GM21367 (cell line): ENCODE measurements around the gene DDX18.
A peak's percentile ranks its signal among the peaks of the same experiment; 100 is the strongest.

Experiments used
- ATAC-seq: cut with Tn5 transposase; IDR thresholded peaks from one replicate; pipeline ENCODE4 v1.9.1; 2021; ENCODE audit not compliant: unreplicated experiment

DDX18 gene

DNA sequence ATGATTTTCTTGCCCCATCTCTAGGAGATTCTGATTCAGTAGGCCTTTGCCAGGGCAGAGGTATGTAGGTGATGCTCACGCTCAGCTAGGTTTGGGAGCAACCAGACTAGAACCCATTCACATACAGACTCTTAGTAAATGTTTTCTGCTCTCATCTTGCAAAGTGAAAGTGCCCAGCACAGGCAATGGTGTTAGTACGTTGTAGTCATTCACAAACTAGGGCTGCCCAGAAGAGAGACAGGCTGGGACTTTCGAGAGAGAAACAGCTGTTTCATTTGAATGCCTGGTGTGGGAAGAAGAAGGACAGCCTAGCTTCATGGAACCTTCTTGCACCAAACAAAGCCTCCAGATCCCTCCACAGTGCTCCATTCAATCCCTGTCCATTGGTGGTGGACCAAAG lies 19.4 kb downstream of the DDX18 start:
- no peak for ATAC-seq

GRCh38 chr2:117834992-117835391 lies 20.5 kb downstream of the DDX18 start:
- no peak for ATAC-seq

DNA sequence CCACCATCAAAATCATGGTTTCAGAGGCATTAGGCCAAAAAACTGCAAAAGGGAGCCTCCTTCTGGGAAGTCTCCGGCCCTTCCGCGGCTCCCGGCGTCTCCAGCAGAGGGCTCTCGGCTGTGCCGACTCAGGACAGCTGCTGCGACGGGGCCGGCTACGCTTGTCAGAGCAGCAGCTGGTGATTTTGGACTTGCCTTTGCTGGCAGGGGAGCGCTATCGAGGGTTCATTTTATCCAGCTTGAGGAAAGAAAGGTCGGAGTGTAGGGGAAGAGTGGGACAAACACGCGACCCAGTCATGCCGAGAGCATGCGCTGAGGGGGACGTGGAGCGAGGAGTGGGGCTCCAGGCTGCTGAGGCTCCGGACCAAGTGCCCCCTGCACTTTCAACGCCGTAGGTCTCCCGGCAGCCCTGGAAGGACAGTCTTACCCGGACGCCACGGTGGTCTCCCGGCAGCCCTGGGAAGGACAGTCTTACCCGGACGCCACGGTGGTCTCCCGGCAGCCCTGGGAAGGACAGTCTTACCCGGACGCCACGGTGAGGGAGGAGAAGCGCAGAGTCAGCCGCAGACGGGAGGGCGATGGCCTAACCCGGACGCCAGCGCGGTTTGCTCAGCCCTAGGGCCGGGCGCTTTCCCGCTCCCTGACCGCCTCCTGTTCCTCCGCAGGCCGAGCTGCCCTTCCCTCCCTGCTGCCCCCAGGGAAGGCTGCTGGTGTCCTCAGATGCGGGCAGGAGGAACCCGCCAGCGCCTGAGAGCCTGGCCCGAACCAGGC lies 21.7 kb downstream of the DDX18 start:
- peak; percentile 79 for ATAC-seq

- ATAC-seq: no peak
Measured at GRCh38 chr2:117845304-117845703, 30.8 kb downstream of the DDX18 start.

DNA sequence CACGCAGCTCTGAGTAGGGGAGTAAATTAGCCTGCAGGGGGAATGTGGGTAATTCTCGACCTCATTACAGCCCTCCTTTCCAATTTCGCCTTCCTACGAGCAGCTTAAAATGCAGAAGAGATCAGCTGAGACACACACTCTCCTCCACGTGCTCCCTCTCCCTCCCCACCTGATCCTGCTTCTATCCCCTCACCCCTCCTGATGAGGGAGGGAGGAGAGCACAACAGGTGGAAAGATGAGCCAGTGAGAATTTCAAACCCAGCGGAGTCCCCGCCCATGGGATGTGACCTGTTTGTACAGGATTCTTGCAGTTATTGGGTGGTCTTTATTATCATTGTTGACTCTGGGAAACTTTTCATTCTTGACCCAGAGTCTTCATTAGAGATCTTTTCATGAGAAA lies 35.5 kb downstream of the DDX18 start:
- ATAC-seq: no peak

GRCh38 chr2:117850461-117850860 lies 36.0 kb downstream of the DDX18 start:
- ATAC-seq: no peak

- no peak for ATAC-seq
Measured at GRCh38 chr2:117851969-117852368, 37.5 kb downstream of the DDX18 start.

GRCh38 chr2:117853316-117853715 lies 38.8 kb downstream of the DDX18 start:
- ATAC-seq: no peak

DNA sequence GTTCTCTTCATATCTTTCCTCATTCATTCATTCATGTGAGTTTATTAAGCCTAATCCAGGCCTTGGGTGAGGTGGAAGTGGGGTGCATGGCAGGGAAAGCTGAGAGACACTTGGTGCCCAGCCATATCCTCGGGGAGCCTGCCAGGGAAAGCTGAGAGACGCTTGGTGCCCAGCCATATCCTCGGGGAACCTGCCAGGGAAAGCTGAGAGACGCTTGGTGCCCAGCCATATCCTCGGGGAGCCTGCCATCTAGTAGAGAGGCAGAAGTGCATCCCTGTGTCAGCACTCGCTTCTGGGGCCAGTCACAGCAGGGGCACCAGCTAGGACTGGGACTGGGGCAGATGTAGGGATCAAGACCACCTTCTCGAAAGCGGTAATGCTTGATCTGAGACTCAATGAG lies 39.4 kb downstream of the DDX18 start:
- ATAC-seq: no peak

GRCh38 chr2:117854610-117855009 lies 40.1 kb downstream of the DDX18 start:
- no peak for ATAC-seq

DNA sequence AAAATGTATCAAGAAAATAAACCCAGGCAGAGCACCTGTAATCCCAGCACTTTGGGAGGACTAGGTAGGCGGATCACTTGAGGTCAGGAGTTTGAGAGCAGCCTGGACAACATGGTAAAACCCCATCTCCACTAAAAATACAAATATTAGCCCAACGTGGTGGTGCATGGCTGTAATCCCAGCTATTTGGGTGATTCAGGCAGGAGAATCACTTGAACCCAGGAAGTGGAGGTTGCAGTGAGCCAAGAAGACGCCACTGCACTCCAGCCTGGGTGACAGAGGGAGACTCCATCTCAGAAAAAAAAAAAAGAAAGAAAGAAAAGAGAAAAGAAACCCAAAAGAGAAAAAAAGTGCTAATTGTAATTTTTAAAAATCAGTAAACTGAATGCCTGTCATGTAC lies 41.4 kb downstream of the DDX18 start:
- no peak for ATAC-seq

DNA sequence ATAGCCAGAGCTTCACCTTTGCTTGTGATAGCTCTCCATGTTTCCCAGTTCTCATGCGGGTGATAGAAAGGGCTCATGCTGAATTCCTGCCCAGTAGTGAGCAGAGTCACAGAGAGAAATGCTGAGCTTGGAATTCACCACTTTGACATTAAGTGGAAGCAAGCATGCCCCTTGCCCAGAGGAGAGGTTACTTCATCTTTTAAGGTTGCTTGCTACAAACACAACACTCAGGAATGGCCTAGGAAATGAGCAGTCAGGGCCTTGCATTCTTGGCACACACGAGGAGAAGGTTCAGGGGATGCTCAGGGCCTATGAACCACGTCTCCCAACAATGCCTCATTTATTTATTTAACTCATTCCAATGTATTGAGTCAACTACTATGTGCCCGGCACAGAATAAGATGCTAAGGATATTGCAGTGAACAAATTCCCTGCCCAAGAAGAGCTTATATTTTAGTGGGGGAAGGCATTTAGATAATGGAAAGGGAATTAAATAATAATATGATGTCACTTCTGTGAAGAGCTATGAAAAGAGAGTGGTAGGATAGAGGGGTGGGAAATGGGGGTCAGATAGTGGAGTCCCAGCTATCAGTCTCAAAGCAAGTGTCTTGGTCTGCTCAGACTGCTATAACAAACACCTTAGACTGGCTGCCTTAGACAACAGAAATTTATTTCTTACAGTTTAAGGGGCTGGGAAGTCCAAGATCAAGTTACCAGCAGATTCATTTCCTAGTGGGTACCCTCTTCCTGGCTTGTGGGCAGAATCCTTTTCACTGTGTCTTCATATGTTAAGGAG lies 42.1 kb downstream of the DDX18 start:
- no peak for ATAC-seq

GRCh38 chr2:117858336-117858735 lies 43.8 kb downstream of the DDX18 start:
- no peak for ATAC-seq

GRCh38 chr2:117858892-117859531 lies 44.5 kb downstream of the DDX18 start:
- ATAC-seq: no peak

DNA sequence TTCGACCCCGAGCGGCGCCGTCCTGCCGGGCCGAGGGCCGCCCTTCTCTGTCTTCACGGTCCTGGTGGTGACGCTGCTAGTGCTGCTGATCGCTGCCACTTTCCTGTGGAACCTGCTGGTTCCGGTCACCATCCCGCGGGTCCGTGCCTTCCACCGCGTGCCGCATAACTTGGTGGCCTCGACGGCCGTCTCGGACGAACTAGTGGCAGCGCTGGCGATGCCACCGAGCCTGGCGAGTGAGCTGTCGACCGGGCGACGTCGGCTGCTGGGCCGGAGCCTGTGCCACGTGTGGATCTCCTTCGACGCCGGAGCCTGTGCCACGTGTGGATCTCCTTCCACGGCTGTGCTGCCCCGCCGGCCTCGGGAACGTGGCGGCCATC lies 45.0 kb downstream of the DDX18 start:
- no peak for ATAC-seq

DNA sequence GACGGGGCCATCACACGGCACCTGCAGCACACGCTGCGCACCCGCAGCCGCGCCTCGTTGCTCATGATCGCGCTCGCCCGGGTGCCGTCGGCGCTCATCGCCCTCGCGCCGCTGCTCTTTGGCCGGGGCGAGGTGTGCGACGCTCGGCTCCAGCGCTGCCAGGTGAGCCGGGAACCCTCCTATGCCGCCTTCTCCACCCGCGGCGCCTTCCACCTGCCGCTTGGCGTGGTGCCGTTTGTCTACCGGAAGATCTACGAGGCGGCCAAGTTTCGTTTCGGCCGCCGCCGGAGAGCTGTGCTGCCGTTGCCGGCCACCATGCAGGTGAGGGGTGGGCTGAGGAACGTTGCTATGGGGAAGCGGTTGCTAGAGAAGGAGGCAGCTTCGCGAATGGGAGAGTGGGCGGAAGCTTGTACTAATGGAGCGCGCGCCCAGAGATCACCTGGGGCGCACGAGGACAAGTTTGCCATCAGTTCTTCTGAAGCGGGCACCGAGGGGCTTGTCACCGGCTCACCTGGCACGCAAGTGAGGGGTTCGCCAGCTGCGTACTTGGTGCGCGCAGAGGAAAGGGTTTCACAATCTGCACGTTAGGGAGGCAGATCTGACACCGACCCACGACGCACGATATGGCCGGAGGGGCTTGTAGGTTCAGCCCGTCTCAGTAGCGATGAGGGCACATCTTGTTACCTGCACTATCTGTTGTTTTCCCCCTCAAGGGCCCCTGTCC lies 45.6 kb downstream of the DDX18 start:
- no peak for ATAC-seq

- no peak for ATAC-seq
Measured at GRCh38 chr2:117862459-117862858, 48.0 kb downstream of the DDX18 start.

DNA sequence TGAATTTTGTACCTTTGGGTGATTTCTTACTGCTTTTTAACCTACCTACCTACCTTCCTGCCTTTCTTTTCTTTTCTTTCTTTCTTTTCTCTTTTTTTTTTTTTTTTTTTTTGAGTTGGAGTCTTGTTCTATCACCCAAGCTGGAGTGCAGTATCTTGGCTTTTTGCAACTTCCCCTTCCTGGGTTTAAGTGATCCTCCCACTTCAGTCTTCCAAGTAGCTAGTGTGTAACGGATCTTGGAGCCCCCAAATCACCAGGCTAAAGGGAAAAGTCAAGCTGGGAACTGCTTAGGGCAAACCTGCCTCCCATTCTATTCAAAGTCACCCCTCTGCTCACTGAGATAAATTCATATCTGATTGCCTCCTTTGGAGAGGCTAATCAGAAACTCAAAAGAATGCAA lies 61.3 kb downstream of the DDX18 start:
- no peak for ATAC-seq

DNA sequence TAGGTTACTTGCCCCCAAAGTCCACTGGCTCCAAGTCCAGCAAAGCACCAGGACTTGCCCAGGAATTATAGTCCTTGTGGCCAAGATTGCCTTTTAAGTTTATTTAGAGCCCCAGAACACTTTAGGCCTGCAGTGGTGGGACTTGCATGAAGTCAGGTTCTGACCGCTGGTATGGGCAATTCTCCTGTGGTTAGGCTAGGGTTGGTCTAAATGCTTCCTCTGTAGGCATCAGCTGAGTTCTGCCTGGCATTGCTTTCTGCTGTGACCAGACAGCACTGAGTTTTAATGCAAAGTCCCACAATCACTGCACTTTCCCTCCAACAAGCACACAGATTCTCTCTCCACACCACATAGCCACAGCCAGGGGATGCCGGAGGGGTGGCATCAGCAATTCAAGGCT lies 64.5 kb downstream of the DDX18 start:
- no peak for ATAC-seq
